ENCODE data around the gene GADD45GIP1.
"Not testable (repeated sequence)": the region's sequence is repeated elsewhere in the genome, so short reads cannot be mapped to it uniquely, and the experiment has no call there.

DNA sequence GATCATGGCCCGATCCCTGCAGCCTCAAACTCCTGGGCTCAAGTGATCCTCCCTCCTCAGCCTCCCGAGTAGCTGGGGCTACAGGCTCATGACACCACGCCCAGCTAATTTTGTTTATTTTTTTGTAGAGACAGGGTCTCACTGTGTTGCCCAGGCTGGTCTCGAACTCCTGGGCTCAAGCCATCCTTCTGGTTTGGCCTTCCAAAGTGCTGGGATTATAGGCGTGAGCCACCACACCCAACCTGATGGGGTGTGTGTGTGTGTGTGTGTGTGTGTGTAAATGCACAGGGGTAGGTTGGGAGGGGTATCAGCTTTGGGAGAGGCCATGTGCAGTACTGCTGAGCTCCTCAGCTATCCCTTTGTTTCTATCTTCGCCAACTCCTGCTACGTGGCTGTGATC lies 19.1 kb upstream of the GADD45GIP1 start:
- TF ChIP-seq CTCF (IDR thresholded peaks at IDR 0.05; ENCODE audit: low read depth, low read length); POLR2A (IDR thresholded peaks at IDR 0.05; ENCODE audit: extremely low read depth, insufficient read length); MYC (IDR thresholded peaks at IDR 0.05; ENCODE audit: low read depth, low read length); MAX (IDR thresholded peaks at IDR 0.05; ENCODE audit: low read depth, low read length): not testable (repeated sequence)

Measured in NB4 (cell line).